HL-60 (cell line): ENCODE data around the gene PEX5L.
"Not testable (repeated sequence)": the region's sequence is repeated elsewhere in the genome, so short reads cannot be mapped to it uniquely, and the experiment has no call there.

Experiments
- DNase-seq, 2 experiments: peaks; one replicate each; pipeline ENCODE4 v3.0.0-alpha.2; 2010 to 2020; ENCODE audit warnings: low read depth in 1 of 2, low spot score in 1 of 2
- H3K27ac ChIP-seq: fragments of 250-450 bp; sonication (Bioruptor Pico); replicated peaks from 2 replicates; pipeline ENCODE4 v1.5.1; 2020; ENCODE audit warnings: mild to moderate bottlenecking, moderate library complexity
- H3K27me3 ChIP-seq: fragments of 250-450 bp; sonication (Bioruptor Pico); 2 replicates; pipeline ENCODE4 v1.5.1; 2021; ENCODE audit warnings: mild to moderate bottlenecking, moderate library complexity; ENCODE audit not compliant: insufficient read depth, poor library complexity, severe bottlenecking
- H3K4me3 ChIP-seq: replicated peaks from 2 replicates; pipeline ENCODE4 v1.5.1; 2011; ENCODE audit warnings: mild to moderate bottlenecking, control low read depth, low read length; ENCODE audit not compliant: insufficient read depth
- CTCF ChIP-seq: IDR thresholded peaks from one replicate; pipeline ENCODE4 v1.5.1; 2011; ENCODE audit warnings: low read length, control low read depth, inconsistent platforms; ENCODE audit not compliant: insufficient read depth
- GABPA ChIP-seq: IDR thresholded peaks from 2 replicates; pipeline ENCODE4 v1.6.1; 2012; ENCODE audit warnings: low read depth
- POLR2AphosphoS5 ChIP-seq: IDR thresholded peaks from 2 replicates; pipeline ENCODE4 v1.6.1; 2012; ENCODE audit warnings: low read depth
- SPI1 ChIP-seq: IDR thresholded peaks from 2 replicates; pipeline ENCODE4 v1.6.1; 2012; ENCODE audit warnings: low read depth, mild to moderate bottlenecking, borderline replicate concordance
- TF ChIP-seq, protein P1 (sequence below): IDR thresholded peaks from 2 replicates; pipeline ENCODE4 v1.6.1; 2012; ENCODE audit warnings: low read depth; ENCODE audit not compliant: insufficient replicate concordance

Gene PEX5L

GRCh38 chr3:180011927-180012326 is 24.8 kb downstream of the PEX5L start:
- H3K4me3 ChIP-seq, result no peak overlapping the region
- TF ChIP-seq POLR2AphosphoS5, result no peak
- TF ChIP-seq SPI1, result no peak
- TF ChIP-seq CTCF, result no peak
- TF ChIP-seq, protein P1, sequence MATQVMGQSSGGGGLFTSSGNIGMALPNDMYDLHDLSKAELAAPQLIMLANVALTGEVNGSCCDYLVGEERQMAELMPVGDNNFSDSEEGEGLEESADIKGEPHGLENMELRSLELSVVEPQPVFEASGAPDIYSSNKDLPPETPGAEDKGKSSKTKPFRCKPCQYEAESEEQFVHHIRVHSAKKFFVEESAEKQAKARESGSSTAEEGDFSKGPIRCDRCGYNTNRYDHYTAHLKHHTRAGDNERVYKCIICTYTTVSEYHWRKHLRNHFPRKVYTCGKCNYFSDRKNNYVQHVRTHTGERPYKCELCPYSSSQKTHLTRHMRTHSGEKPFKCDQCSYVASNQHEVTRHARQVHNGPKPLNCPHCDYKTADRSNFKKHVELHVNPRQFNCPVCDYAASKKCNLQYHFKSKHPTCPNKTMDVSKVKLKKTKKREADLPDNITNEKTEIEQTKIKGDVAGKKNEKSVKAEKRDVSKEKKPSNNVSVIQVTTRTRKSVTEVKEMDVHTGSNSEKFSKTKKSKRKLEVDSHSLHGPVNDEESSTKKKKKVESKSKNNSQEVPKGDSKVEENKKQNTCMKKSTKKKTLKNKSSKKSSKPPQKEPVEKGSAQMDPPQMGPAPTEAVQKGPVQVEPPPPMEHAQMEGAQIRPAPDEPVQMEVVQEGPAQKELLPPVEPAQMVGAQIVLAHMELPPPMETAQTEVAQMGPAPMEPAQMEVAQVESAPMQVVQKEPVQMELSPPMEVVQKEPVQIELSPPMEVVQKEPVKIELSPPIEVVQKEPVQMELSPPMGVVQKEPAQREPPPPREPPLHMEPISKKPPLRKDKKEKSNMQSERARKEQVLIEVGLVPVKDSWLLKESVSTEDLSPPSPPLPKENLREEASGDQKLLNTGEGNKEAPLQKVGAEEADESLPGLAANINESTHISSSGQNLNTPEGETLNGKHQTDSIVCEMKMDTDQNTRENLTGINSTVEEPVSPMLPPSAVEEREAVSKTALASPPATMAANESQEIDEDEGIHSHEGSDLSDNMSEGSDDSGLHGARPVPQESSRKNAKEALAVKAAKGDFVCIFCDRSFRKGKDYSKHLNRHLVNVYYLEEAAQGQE, result no peak
- TF ChIP-seq GABPA, result no peak
- no peak for DNase-seq
- H3K27me3 ChIP-seq, result no peaks in the 10 kb centered on the region
- H3K27ac ChIP-seq, result no peak overlapping the region

- not testable (repeated sequence) for H3K27ac ChIP-seq, H3K4me3 ChIP-seq, DNase-seq, H3K27me3 ChIP-seq
Measured at GRCh38 chr3:180008318-180008717, 28.4 kb downstream of the PEX5L start.

GRCh38 chr3:180004542-180004941 is 32.2 kb downstream of the PEX5L start:
- Histone ChIP-seq H3K27me3 (no peaks in the 10 kb centered on the region), H3K27ac (no peak overlapping the region), H3K4me3 (no peak overlapping the region)
- TF ChIP-seq CTCF, result no peak
- TF ChIP-seq SPI1, result no peak
- TF ChIP-seq, protein P1, result no peak
- no peak for TF ChIP-seq GABPA
- TF ChIP-seq POLR2AphosphoS5, result no peak
- no peak for DNase-seq

GRCh38 chr3:180002006-180002405 is 34.7 kb downstream of the PEX5L start:
- no peak for DNase-seq
- TF ChIP-seq POLR2AphosphoS5 (no peak), GABPA (no peak), SPI1 (no peak), CTCF (no peak)
- TF ChIP-seq, protein P1, result no peak

More at GRCh38 chr3:180002006-180002405, 34.7 kb downstream of the PEX5L start:
- Histone ChIP-seq H3K27ac (no peak overlapping the region), H3K27me3 (no peaks in the 10 kb centered on the region), H3K4me3 (no peak overlapping the region)
